Transverse colon (tissue), 3 donors: ENCODE results near the gene PPFIA4.

ENCODE experiments used
- EP300 ChIP-seq: sonication (generic); formaldehyde crosslinking; IDR thresholded peaks from one replicate; pipeline ENCODE4 v1.6.1; 2017; ENCODE audit warnings: antibody characterized with exemption, low read depth
- POLR2A ChIP-seq: fragments of 450-650 bp; IDR thresholded peaks from one replicate; pipeline ENCODE4 v1.6.1; 2016; ENCODE audit warnings: antibody characterized with exemption, mild to moderate bottlenecking, moderate library complexity
- POLR2AphosphoS5 ChIP-seq, 3 donors: sonication (generic); formaldehyde crosslinking; IDR thresholded peaks; one replicate each; pipeline ENCODE4 v1.6.1; 2016; ENCODE audit warnings: antibody characterized with exemption in 3 of 3

GRCh38 chr1:202987255-202987654 is 39.0 kb upstream of the PPFIA4 start:
- TF ChIP-seq EP300 (no peak), POLR2A (no peak), POLR2AphosphoS5 (IDR thresholded peaks at IDR 0.05) (no peak)
